Left ventricle myocardium inferior (tissue), 1 donor: ENCODE data around the gene SMARCD1. TPM values are rescaled to one million over a fixed set of nuclear protein-coding genes. Genes with fewer than 3 reads are reported as not detected.
A peak's percentile ranks its signal among the peaks of the same experiment; 100 is the strongest.

Experiments used
- DNase-seq: peaks from one replicate; pipeline ENCODE4 v3.0.0-alpha.2; 2020
- H3K27ac ChIP-seq: fragments of 200-600 bp; replicated peaks from 2 replicates; pipeline ENCODE4 v1.8.0; 2021
- H3K27me3 ChIP-seq: fragments of 200-600 bp; 2 replicates; pipeline ENCODE4 v1.8.0; 2021; ENCODE audit warnings: low read depth
- H3K36me3 ChIP-seq: fragments of 200-600 bp; 2 replicates; pipeline ENCODE4 v1.8.0; 2021
- H3K4me1 ChIP-seq: fragments of 200-600 bp; 2 replicates; pipeline ENCODE4 v1.8.0; 2021
- H3K4me3 ChIP-seq: fragments of 200-600 bp; 2 replicates; pipeline ENCODE4 v1.8.0; 2021; ENCODE audit warnings: mild to moderate bottlenecking, moderate library complexity
- H3K9me3 ChIP-seq: fragments of 200-600 bp; replicated peaks from 2 replicates; pipeline ENCODE4 v1.8.0; 2021
- CTCF ChIP-seq: fragments of 200-600 bp; IDR thresholded peaks from 2 replicates; pipeline ENCODE4 v1.8.0; 2021; ENCODE audit warnings: antibody characterized with exemption, mild to moderate bottlenecking, borderline replicate concordance
- intact Hi-C: fragments of 100-400 bp; cut with micrococcal nuclease; formaldehyde crosslinking; loops from one replicate; pipeline ENCODE4 v1.11.0; 2022
- total RNA-seq: library from RNA; stranded (reverse); fragmentation: NEBNext Ultra II Directional; extraction: Animal tissue kit (Norgen Biotek cat#: 25700); gene quantifications from one replicate; pipeline ENCODE4 v1.2.1, GENCODE V29; 2021
- donor health status: DM: no; HTN: yes; CAD: no; lungs with severe emphysema.

The SMARCD1 gene
- total RNA-seq, 1 donor from 2014 or later: 15.4 TPM

- Histone ChIP-seq H3K4me3 (no peak overlapping the region), H3K9me3 (no peaks in the 10 kb centered on the region), H3K4me1 (peaks cover 12% of the 10 kb centered on the region), H3K36me3 (peaks cover 79% of the 10 kb centered on the region), H3K27ac (no peak overlapping the region), H3K27me3 (no peaks in the 10 kb centered on the region)
- no peak for DNase-seq
- no peak for TF ChIP-seq CTCF
- intact Hi-C loops: no loop called here
Measured at GRCh38 chr12:50097952-50098351, 12.8 kb downstream of the SMARCD1 start.

GRCh38 chr12:50099302-50100008 is 14.3 kb downstream of the SMARCD1 start:
- Histone ChIP-seq H3K27me3 (no peaks in the 10 kb centered on the region), H3K27ac (peak overlapping the region; percentile 21), H3K4me1 (peaks cover 27% of the 10 kb centered on the region), H3K4me3 (no peak overlapping the region), H3K9me3 (no peaks in the 10 kb centered on the region), H3K36me3 (peaks cover 64% of the 10 kb centered on the region)
- intact Hi-C loops: no loop called here
- TF ChIP-seq CTCF: no peak
- no peak for DNase-seq

- DNase-seq: no peak
- no peak for TF ChIP-seq CTCF
- Histone ChIP-seq H3K27me3 (no peaks in the 10 kb centered on the region), H3K27ac (no peak overlapping the region), H3K9me3 (no peaks in the 10 kb centered on the region), H3K36me3 (peaks cover 53% of the 10 kb centered on the region), H3K4me1 (peaks cover 38% of the 10 kb centered on the region), H3K4me3 (no peak overlapping the region)
- intact Hi-C loops: no loop called here
Measured at GRCh38 chr12:50100561-50100960, 15.4 kb downstream of the SMARCD1 start.

- no peak for DNase-seq
- intact Hi-C loops: no loop called here
- H3K4me1 ChIP-seq: peaks cover 42% of the 10 kb centered on the region
- H3K27ac ChIP-seq: peak overlapping the region; percentile 27
- H3K9me3 ChIP-seq: no peaks in the 10 kb centered on the region
- peaks cover 42% of the 10 kb centered on the region for H3K36me3 ChIP-seq
- no peaks in the 10 kb centered on the region for H3K27me3 ChIP-seq
- peak; percentile 48 for TF ChIP-seq CTCF
- no peak overlapping the region for H3K4me3 ChIP-seq
Measured at GRCh38 chr12:50101663-50102062, 16.5 kb downstream of the SMARCD1 start.

GRCh38 chr12:50102131-50102531 is 17.0 kb downstream of the SMARCD1 start:
- H3K4me1 ChIP-seq: peaks cover 42% of the 10 kb centered on the region
- TF ChIP-seq CTCF: no peak
- no peak overlapping the region for H3K4me3 ChIP-seq
- no peak for DNase-seq
- H3K9me3 ChIP-seq: no peaks in the 10 kb centered on the region
- peak overlapping the region; percentile 66 for H3K27ac ChIP-seq
- no peaks in the 10 kb centered on the region for H3K27me3 ChIP-seq
- H3K36me3 ChIP-seq: peaks cover 37% of the 10 kb centered on the region
- intact Hi-C loops: no loop called here
